Muscle of leg (tissue), 11 donors: ENCODE measurements around the gene DEK. TPM values are rescaled to one million over a fixed set of nuclear protein-coding genes. Genes with fewer than 3 reads are reported as not detected.
A peak's percentile ranks its signal among the peaks of the same experiment; 100 is the strongest.

Source experiments
- DNase-seq: peaks from one replicate; pipeline ENCODE4 v3.0.0; 2013
- H3K27ac ChIP-seq: one replicate; pipeline ENCODE4 v1.5.1; 2013; ENCODE audit warnings: mild to moderate bottlenecking, low read length, control low read depth
- H3K27me3 ChIP-seq: one replicate; pipeline ENCODE4 v1.6.1; 2013; ENCODE audit warnings: low read length; ENCODE audit not compliant: control insufficient read depth, insufficient read depth
- H3K36me3 ChIP-seq: one replicate; pipeline ENCODE4 v1.6.1; 2013; ENCODE audit warnings: low read length; ENCODE audit not compliant: control insufficient read depth, insufficient read depth
- H3K4me1 ChIP-seq: one replicate; pipeline ENCODE4 v1.6.1; 2013; ENCODE audit warnings: low read length; ENCODE audit not compliant: control insufficient read depth, insufficient read depth
- H3K4me3 ChIP-seq: one replicate; pipeline ENCODE4 v1.5.1; 2013; ENCODE audit warnings: low read length, control low read depth
- H3K9me3 ChIP-seq: replicated peaks from 2 replicates; pipeline ENCODE4 v1.6.1; 2013; ENCODE audit warnings: low read depth, low read length; ENCODE audit not compliant: control insufficient read depth
- WGBS: methylation state at CpG from one replicate; pipeline ENCODE4 v1.1.5; 2013; ENCODE audit warnings: missing lambda C conversion rate; ENCODE audit not compliant: insufficient coverage; 5-methylcytosine and 5-hydroxymethylcytosine counted together
- polyA plus RNA-seq, 8 donors: library from polyadenylated mRNA; unstranded; fragments of 120-200 nt; gene quantifications; one replicate each; pipeline versions ENCODE4 v1.2.1 to v1.2.3, GENCODE V29; 2013; ENCODE audit warnings: inconsistent platforms in 1 of 8, low replicate concordance in 1 of 8; ENCODE audit not compliant: insufficient read length in 8 of 8, insufficient read depth in 1 of 8
- total RNA-seq: library from RNA; stranded (reverse); fragments of 120-200 nt; gene quantifications from one replicate; pipeline ENCODE4 v1.2.4, GENCODE V29; 2013

The DEK gene
- total and polyA plus RNA-seq, 9 donors = 82.6 to 141 (median 120) TPM

DNA sequence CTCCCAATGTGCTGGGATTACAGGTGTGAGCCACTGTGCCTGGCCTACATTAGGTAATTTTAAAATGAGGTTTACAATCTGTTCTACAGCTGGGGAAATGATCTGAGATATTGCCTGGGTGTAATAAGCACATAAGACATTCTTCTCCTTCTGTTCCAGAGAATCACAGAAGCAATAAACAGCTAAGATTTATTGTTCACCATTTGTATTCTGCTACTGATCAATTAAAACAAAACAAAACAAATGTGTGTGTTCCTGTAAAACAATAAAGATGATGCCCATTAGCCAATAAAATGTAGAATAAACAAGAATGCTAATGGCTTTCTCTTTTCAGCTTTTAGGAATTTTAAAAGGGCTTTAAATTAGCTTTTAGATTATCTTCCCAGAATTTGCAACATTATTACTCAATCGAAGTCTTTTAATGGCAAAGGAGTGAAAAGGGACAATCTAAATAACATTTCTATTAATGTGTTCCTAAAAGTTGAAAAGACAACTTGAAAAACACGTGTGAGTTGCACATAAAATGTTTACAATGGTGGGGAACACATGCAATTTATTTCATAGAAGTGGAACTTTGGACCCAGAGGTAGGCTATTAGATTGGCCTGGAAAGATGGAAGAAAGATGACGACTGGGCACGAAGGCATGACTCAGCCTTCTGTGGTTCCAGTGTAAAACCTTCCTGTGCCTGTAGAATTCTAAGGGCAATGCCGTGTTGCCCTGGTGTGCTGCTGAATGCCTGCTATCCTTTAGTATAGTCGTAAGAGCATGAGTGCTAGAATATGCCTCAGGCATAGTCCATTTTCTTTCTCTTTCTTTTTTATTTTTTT is 29.0 kb upstream of the DEK start:
- no peaks in the 10 kb centered on the region for H3K27me3 ChIP-seq
- no peaks in the 10 kb centered on the region for H3K36me3 ChIP-seq
- WGBS = 27% methylated on average over 2 of the region's 6 CpGs
- no peak for DNase-seq
- H3K27ac ChIP-seq = no peak overlapping the region
- H3K9me3 ChIP-seq = no peaks in the 10 kb centered on the region
- H3K4me3 ChIP-seq = no peak overlapping the region
- H3K4me1 ChIP-seq = peaks cover 3% of the 10 kb centered on the region

DNA sequence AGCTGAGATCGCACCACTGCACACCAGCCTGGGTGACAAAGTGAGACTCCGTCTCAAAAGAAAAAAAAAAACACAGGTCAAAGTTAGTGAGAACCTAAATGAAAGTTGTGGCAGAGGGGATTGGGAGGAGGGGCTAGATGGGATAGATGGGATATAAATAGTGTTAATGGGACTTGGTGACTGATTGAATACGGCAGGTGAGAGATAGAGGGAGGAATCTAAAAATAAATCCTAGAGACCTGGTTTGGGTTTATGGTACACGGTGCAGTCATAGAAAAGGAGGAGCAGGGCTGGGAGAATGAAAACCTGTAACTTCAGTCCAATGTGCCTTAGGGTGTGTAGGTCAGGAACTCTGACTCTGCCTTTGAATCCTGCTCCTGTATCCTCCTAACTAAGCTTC is 25.0 kb upstream of the DEK start:
- Histone ChIP-seq H3K4me1 (peaks cover 3% of the 10 kb centered on the region), H3K9me3 (no peaks in the 10 kb centered on the region), H3K27me3 (no peaks in the 10 kb centered on the region), H3K36me3 (no peaks in the 10 kb centered on the region), H3K4me3 (no peak overlapping the region), H3K27ac (peak overlapping the region; percentile 89)
- WGBS = 81% methylated on average over 4 of the region's 4 CpGs
- DNase-seq = peak; percentile 38

DNA sequence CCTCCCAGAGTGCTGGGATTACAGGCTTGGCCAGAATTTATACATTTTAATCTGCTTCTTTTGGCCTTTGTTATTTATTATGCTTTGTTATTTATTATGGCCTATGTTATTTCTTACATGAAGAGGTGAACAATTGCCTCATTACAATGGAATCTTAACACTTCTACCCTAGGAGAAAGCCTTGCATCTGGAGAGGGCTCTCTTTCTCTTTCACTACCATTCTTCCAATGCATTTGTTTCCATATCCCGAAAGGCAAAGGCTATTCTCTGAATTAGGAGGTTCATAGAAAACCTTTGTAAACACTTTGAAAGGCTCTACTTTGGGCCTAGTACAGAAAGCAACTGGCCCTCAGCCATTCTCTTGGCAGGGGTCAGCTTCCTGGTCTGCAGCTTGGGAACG is 19.9 kb upstream of the DEK start:
- 78% methylated on average over 1 of the region's 2 CpGs for WGBS
- Histone ChIP-seq H3K27me3 (peaks cover 3% of the 10 kb centered on the region), H3K9me3 (no peaks in the 10 kb centered on the region), H3K27ac (no peak overlapping the region), H3K4me1 (peaks cover 2% of the 10 kb centered on the region), H3K36me3 (no peaks in the 10 kb centered on the region), H3K4me3 (no peak overlapping the region)
- DNase-seq = no peak

DNA sequence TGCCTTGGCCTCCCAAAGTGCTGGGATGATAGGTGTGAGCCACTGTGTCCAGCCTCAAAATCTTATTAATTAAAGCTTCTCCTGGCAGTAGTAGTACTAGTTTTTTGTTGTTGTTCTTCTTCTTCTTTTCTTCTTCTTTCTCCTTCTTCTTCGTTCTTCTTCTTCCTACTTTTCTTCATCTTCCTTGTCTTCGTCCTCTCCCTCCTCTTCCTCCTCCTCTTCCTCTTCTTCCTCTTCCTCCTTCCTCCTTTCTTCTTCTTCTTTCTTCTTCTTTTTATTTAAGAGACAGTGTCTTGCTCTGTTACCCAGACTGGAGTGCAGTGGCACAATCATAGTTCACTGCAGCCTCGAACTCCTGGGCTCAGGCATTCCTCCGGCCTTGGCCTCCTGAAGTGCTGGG is 17.2 kb upstream of the DEK start:
- no peaks in the 10 kb centered on the region for H3K36me3 ChIP-seq
- peaks cover 6% of the 10 kb centered on the region for H3K4me1 ChIP-seq
- peaks cover 25% of the 10 kb centered on the region for H3K27me3 ChIP-seq
- 95% methylated on average over 4 of the region's 4 CpGs for WGBS
- no peak for DNase-seq
- H3K4me3 ChIP-seq = no peak overlapping the region
- no peaks in the 10 kb centered on the region for H3K9me3 ChIP-seq
- no peak overlapping the region for H3K27ac ChIP-seq

DNA sequence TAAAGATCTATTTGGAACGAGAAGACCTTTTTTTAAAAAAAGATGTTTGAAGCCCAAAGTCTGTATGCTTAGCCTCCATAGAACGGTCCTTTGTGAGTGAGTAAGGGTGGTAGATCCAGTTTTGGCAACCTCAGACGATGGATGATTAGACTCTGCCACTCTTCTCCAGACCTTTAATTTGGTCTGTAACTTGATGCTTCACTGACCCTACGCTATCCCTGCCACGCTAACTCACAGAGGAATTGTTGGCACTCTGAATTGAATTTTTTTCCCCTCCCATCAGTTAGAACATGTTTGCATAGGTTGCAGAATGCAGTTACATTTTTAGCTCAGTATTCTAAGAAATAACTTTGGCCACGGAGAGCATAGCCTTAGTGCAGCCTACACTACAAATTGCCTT is 15.8 kb upstream of the DEK start:
- H3K9me3 ChIP-seq = no peaks in the 10 kb centered on the region
- DNase-seq = peak; percentile 42
- no peak overlapping the region for H3K4me3 ChIP-seq
- no peak overlapping the region for H3K27ac ChIP-seq
- H3K36me3 ChIP-seq = no peaks in the 10 kb centered on the region
- H3K4me1 ChIP-seq = peaks cover 6% of the 10 kb centered on the region
- WGBS = no CpG with 5 or more reads among the region's 6 CpGs
- peaks cover 33% of the 10 kb centered on the region for H3K27me3 ChIP-seq

DNA sequence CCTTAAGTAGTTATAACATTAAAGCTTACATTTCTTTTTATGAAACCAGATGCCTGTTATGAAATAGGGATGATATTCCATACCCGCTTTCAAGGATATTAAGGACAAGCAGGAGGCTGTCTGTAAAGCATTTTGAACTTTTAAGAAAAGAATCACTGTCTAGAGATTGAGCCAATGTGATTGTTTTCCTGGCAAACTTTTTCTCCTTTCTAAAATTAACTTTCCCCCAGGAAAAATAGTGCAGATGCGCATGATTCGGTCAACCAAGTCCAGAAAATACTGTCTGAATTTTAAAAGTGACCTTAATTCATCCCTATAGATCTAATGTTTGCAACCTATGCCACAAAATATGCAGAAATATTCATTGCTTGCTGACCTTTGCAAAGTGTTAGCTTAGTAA is 15.1 kb upstream of the DEK start:
- H3K9me3 ChIP-seq = no peaks in the 10 kb centered on the region
- peak; percentile 51 for DNase-seq
- H3K4me3 ChIP-seq = no peak overlapping the region
- no peaks in the 10 kb centered on the region for H3K36me3 ChIP-seq
- H3K27ac ChIP-seq = no peak overlapping the region
- WGBS = no CpG with 5 or more reads among the region's 3 CpGs
- peaks cover 6% of the 10 kb centered on the region for H3K4me1 ChIP-seq
- peaks cover 34% of the 10 kb centered on the region for H3K27me3 ChIP-seq

DNA sequence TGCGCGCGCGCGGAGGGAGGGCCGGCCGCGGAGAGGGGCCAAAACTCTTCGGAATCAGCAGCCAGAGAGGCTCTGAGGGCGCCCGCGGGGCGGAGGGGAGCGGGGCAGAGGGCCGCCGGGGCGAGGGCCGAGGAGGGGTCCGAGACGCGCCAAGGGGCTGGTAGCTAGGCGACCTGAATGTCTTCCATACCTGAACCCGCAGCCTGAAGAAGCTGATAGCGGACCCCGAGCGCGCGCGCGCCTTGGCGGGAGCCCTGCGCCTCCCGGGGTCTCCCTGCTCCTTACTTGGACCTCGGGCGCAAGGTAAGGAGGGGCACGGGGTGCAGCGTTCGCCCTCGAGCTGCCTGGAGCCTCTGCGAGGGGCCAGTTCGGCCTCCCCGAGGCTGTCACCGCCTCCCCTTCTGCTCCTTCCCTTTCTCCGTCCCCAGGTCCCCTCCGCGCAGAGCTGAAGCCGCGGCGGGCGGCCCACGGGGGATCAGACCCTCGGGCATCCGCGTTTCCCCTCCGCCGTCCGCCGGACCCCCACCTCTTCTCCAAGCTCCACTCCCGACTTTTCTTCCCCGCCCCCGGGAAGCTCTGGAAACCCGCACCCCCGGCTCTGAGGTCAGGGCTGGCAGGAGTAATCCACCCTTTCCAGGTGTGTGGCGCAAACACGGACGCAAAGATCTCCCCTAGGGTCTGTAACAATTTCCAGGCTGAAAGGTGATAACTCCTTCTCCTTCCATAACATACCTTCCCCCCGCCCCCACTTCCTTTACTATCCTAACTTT is 13.1 kb upstream of the DEK start:
- Histone ChIP-seq H3K9me3 (no peaks in the 10 kb centered on the region), H3K27ac (no peak overlapping the region), H3K4me3 (peak overlapping the region; percentile 46), H3K36me3 (no peaks in the 10 kb centered on the region), H3K27me3 (peaks cover 35% of the 10 kb centered on the region), H3K4me1 (peaks cover 6% of the 10 kb centered on the region)
- DNase-seq = no peak
- under 1% methylated on average over 58 of the region's 67 CpGs for WGBS

DNA sequence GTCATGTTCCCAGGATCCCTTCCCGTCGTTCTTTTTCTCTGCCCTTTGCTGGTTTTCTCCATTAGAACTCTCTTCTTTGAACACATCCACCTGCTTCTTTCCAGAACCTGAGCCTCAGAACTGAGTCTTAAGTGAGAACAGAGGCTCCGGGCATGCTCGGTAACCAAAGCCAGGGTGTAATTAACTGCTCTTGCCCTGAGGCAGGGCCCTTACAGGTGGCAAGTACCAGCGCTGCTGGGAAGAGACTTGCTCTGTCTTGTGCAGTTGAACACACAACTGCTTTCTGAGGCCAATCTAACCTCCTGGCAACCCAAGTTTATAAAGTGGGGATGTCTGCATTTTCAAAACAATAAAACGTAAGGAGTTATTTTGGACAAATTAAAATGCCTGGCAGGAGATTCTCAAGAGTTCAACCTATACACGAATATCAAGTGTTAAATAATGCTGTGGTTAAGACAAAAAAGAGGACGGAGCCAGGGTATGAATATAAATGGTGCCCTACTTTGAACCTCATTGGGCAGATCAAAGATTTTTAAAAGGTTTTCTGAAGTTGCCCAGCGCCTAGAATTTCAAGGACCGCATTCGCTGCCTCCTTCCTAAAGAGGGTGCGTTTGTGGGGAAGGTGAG is 12.4 kb upstream of the DEK start:
- Histone ChIP-seq H3K4me1 (peaks cover 6% of the 10 kb centered on the region), H3K4me3 (peak overlapping the region; percentile 46), H3K27me3 (peaks cover 35% of the 10 kb centered on the region), H3K9me3 (no peaks in the 10 kb centered on the region), H3K27ac (no peak overlapping the region), H3K36me3 (no peaks in the 10 kb centered on the region)
- 26% methylated on average over 9 of the region's 12 CpGs for WGBS
- no peak for DNase-seq

DNA sequence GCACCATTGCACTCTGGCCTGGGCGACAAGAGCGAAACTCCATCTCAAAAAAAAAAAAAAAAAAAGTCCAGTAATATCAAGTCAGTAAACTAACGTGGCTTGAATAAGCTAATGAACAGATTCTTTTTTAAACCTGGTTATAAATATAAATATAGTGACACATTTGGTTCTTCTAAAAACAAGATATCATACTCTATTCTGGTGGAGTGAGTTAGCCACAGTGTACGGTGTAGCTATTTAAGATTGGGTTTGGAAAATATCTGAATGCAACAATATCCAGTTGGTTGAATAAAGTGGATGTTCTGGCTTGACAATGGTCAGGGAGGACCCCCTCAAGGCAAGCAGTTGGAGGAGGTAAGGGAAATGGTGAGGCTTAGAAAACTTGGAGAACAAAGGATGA is 5.9 kb upstream of the DEK start:
- no peak overlapping the region for H3K4me3 ChIP-seq
- H3K36me3 ChIP-seq = no peaks in the 10 kb centered on the region
- H3K27ac ChIP-seq = no peak overlapping the region
- peaks cover 7% of the 10 kb centered on the region for H3K9me3 ChIP-seq
- H3K4me1 ChIP-seq = no peaks in the 10 kb centered on the region
- no CpG with 5 or more reads among the region's 4 CpGs for WGBS
- H3K27me3 ChIP-seq = peaks cover 5% of the 10 kb centered on the region
- DNase-seq = no peak

DNA sequence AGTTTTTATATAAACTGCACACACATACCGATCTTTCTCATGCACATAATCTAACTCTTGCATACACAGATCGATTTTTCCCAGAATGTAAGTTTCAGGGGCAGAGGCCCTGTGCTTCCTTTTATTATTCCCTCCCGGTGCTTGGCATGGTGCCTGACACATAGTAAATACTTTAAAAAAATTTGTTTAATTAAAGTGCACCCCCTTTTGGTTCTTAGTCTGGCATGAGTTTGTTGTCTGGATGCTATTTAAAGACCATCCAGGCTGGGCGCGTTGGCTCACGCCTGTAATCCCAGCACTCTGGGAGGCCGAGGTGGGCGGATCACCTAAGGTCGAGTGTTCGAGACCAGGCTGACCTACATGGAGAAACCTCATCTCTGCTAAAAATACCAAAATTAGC is 5.4 kb upstream of the DEK start:
- WGBS = 84% methylated on average over 5 of the region's 10 CpGs
- Histone ChIP-seq H3K27me3 (peaks cover 5% of the 10 kb centered on the region), H3K27ac (no peak overlapping the region), H3K9me3 (peaks cover 7% of the 10 kb centered on the region), H3K4me1 (peaks cover 4% of the 10 kb centered on the region), H3K36me3 (no peaks in the 10 kb centered on the region), H3K4me3 (no peak overlapping the region)
- no peak for DNase-seq
